HG02885 (cell line): Measurements from ENCODE around the gene LGALS14.

Source experiments
- ATAC-seq: cut with Tn5 transposase; IDR thresholded peaks from one replicate; pipeline ENCODE4 v1.9.1; 2021; ENCODE audit warnings: mild to moderate bottlenecking; ENCODE audit not compliant: unreplicated experiment, poor library complexity

Gene LGALS14

DNA sequence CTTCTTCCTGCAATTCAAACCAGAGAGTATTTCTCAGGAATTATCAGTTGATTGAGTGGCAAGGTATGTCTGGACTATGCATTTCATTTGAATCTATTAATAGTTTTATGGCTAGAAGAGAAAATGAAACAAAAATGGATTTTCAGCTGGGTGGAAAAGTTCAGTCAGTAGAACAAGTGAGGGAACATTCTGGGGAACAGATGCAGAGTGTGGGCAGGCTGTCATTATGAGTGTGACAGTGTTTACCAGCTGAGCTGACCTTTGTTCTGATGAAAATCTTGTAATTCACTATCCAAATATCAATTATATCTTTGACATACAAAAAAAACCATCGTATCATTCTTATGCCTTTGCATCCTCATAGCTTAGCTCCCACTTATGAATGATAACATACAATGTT is 36.1 kb downstream of the LGALS14 start:
- no peak for ATAC-seq

DNA sequence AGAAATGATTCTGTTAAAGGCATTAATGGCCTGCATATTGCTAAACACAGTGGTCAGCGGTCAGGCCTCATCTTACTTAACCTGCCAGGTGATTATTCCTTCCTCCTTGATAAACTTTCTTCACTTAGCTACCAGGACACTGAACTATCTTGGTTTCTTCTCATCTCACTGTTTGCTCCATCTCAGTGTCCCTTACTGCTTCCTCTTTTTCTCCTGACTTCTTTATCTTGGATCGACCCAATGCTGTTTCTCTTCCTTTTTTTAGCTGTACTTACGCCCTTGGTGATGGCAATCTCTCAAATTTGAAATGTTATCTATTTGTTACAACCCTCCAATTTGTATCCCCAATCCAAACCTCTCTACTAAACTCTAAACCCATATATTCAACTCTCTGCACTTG is 41.4 kb downstream of the LGALS14 start:
- no peak for ATAC-seq

GRCh38 chr19:39746836-39747529 is 42.7 kb downstream of the LGALS14 start:
- no peak for ATAC-seq

GRCh38 chr19:39749981-39750380 is 45.7 kb downstream of the LGALS14 start:
- no peak for ATAC-seq

DNA sequence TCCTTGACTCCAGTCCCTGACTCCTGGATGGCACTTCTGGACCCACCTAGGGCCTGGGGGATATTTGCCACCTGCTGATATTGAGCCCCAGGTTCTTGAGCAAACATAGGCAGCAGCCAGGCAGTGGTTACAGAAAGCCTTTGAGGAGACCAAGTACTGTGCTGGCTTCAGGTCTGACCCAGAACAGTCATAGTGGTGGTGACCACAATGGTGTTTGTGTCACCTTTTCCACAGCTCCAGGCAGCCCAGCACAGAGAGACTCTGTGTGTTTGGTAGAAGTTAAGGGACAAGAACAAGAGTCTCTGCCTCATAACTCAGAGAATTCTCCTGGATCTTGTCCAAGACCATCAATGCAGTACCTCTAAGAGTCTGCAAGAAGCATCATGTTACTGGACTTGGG is 48.1 kb downstream of the LGALS14 start:
- ATAC-seq = no peak

DNA sequence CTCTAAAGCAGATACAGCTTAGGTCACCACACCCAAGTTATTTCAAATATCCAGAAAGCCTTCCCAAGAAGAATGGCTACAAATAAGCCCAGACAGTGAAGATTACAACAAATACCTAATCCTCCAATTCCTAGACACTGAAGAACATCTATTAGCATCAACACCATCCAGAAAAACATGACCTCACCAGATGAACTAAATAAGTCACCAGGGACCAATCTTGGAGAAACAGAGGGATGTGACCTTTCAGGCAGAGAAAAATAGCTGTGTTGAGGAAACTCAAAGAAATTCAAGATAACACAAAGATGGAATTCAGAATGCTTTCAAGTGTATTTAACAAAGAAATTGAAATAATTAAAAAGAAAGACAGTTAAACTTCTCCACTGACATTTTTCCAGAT is 48.5 kb downstream of the LGALS14 start:
- no peak for ATAC-seq

GRCh38 chr19:39754544-39754943 is 50.3 kb downstream of the LGALS14 start:
- no peak for ATAC-seq

DNA sequence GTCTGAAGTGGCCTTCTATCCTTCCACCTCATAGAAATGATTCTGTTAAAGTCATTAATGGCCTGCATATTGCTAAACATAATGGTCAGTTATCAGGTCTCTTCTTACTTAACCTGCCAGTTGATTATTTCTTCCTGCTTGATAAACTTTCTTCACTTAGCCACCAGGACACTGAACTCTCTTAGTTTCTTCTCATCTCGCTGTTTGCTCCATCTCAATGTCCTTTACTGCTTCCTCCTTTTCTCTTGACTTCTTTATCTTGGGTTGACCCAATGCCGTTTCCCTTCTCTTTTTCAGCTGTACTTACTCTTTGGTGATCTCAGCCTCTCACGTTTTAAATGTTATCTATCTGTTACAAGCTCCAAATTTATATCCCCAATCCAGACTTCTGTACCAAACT is 50.7 kb downstream of the LGALS14 start:
- ATAC-seq = no peak
